GM12878 (cell line): Measurements from ENCODE around the gene CHCT1. TPM values are rescaled to one million over a fixed set of nuclear protein-coding genes. Genes with fewer than 3 reads are reported as not detected.
"Not testable (repeated sequence)": the region's sequence is repeated elsewhere in the genome, so short reads cannot be mapped to it uniquely, and the experiment has no call there.

Experiments used
- ATAC-seq: fragments of 200-7000 bp; cut with Tn5 transposase; 3 replicates; pipeline ENCODE4 v1.9.1; 2020; ENCODE audit warnings: mild to moderate bottlenecking, moderate library complexity
- BruUV-seq: library from RNA; stranded (reverse); fragments of 400-500 nt; replicated peaks from 2 replicates; lab custom pipeline; 2021; lab: Mats Ljungman, UMichigan
- CTCF ChIA-PET: fragments of 300-600 bp; sonication (Branson Sonifier 250); formaldehyde crosslinking; extraction: SDS; loops from one replicate; lab custom pipeline; 2021; ENCODE audit warnings: inconsistent platforms; lab: Yijun Ruan, JAX
- POLR2A ChIA-PET: fragments of 350-600 bp; formaldehyde crosslinking; extraction: SDS; loops from one replicate; lab custom pipeline; 2021; ENCODE audit warnings: inconsistent platforms; lab: Charles Lee
- RAD21 ChIA-PET: fragments of 300-600 bp; sonication (Branson Sonifier 250); formaldehyde crosslinking; loops from one replicate; lab custom pipeline; 2023; ENCODE audit warnings: antibody characterized with exemption; ENCODE audit not compliant: unreplicated experiment; lab: Charles Lee
- SMC1A ChIA-PET: fragments of 300-600 bp; sonication (Branson Sonifier 250); formaldehyde crosslinking; loops from one replicate; lab custom pipeline; 2023; ENCODE audit not compliant: unreplicated experiment, uncharacterized antibody; lab: Charles Lee
- DNase-seq: peaks from one replicate; pipeline ENCODE4 v3.0.0-alpha.2; 2011; ENCODE audit warnings: low read depth, low spot score
- FAIRE-seq: peaks from 3 replicates; lab custom pipeline; 2011; peaks lifted over from hg19 to GRCh38; lab: Jason Lieb, UNC
- H2AFZ ChIP-seq: 2 replicates; pipeline ENCODE4 v1.6.0; 2011; ENCODE audit warnings: low read depth, low read length, control low read depth; ENCODE audit not compliant: control insufficient read depth
- H3K27ac ChIP-seq: 2 replicates; pipeline ENCODE4 v1.5.1; 2011; ENCODE audit warnings: control low read depth; ENCODE audit not compliant: control insufficient read depth, insufficient read depth
- H3K27me3 ChIP-seq, 2 experiments: replicated peaks in 1 of 2; 2 replicates each; pipeline versions ENCODE4 v1.6.0 to v1.6.1; 2011; ENCODE audit warnings: low read length in 1 of 2; ENCODE audit not compliant: control insufficient read depth in 2 of 2, insufficient read depth in 2 of 2
- H3K36me3 ChIP-seq, 2 experiments: 2 replicates each; pipeline ENCODE4 v1.5.1; 2011; ENCODE audit warnings: low read length in 1 of 2; ENCODE audit not compliant: control insufficient read depth in 2 of 2, insufficient read depth in 2 of 2
- H3K4me1 ChIP-seq: 2 replicates; pipeline ENCODE4 v1.6.1; 2011; ENCODE audit warnings: mild to moderate bottlenecking, low read length, moderate library complexity, mixed read lengths; ENCODE audit not compliant: control insufficient read depth, insufficient read depth
- H3K4me2 ChIP-seq: 2 replicates; pipeline ENCODE4 v1.6.0; 2011; ENCODE audit warnings: control low read depth; ENCODE audit not compliant: control insufficient read depth, insufficient read depth
- H3K4me3 ChIP-seq: fragments of 200-600 bp; sonication (generic); 2 replicates; pipeline ENCODE4 v1.5.1; 2016
- H3K79me2 ChIP-seq: 2 replicates; pipeline ENCODE4 v1.6.0; 2011; ENCODE audit warnings: low read length; ENCODE audit not compliant: control insufficient read depth, insufficient read depth
- H3K9ac ChIP-seq: 2 replicates; pipeline ENCODE4 v1.8.0; 2011; ENCODE audit warnings: low read length, control low read depth, mixed read lengths; ENCODE audit not compliant: control insufficient read depth, insufficient read depth
- H3K9me3 ChIP-seq: replicated peaks from 3 replicates; pipeline ENCODE4 v1.5.1; 2011; ENCODE audit warnings: mild to moderate bottlenecking, low read length; ENCODE audit not compliant: control insufficient read depth, insufficient read depth
- H4K20me1 ChIP-seq: 2 replicates; pipeline ENCODE4 v1.6.0; 2011; ENCODE audit not compliant: control insufficient read depth, insufficient read depth
- HCFC1 ChIP-seq: fragments of 150-350 bp; IDR thresholded peaks from 2 replicates; pipeline ENCODE4 v1.6.1; 2014; ENCODE audit warnings: low read length
- HDGF ChIP-seq: fragments of 450-650 bp; IDR thresholded peaks from 2 replicates; pipeline ENCODE4 v1.6.1; 2016; ENCODE audit warnings: antibody characterized with exemption
- IRF4 ChIP-seq: IDR thresholded peaks from 2 replicates; pipeline ENCODE4 v1.6.1; 2011; ENCODE audit warnings: low read depth, low read length
- JUND ChIP-seq: IDR thresholded peaks from 2 replicates; pipeline ENCODE4 v1.6.1; 2012; ENCODE audit warnings: low read depth, mild to moderate bottlenecking, low read length, improper control_type of control experiment, moderate library complexity
- MLLT1 ChIP-seq: fragments of 450-650 bp; IDR thresholded peaks from 2 replicates; pipeline ENCODE4 v1.6.1; 2016; ENCODE audit warnings: mild to moderate bottlenecking
- MTA2 ChIP-seq: fragments of 450-650 bp; IDR thresholded peaks from 2 replicates; pipeline ENCODE4 v1.6.1; 2016; ENCODE audit warnings: low read depth, mild to moderate bottlenecking, moderate library complexity
- MXI1 ChIP-seq: fragments of 150-350 bp; IDR thresholded peaks from 2 replicates; pipeline ENCODE4 v1.6.1; 2011; ENCODE audit warnings: low read depth, mild to moderate bottlenecking, inconsistent platforms, low read length, improper control_type of control experiment
- NBN ChIP-seq: fragments of 450-650 bp; IDR thresholded peaks from 2 replicates; pipeline ENCODE4 v1.6.1; 2016
- PAX5 ChIP-seq: IDR thresholded peaks from 2 replicates; pipeline ENCODE4 v1.6.1; 2011; ENCODE audit warnings: low read depth, low read length, borderline replicate concordance
- PBX3 ChIP-seq: IDR thresholded peaks from 2 replicates; pipeline ENCODE4 v1.6.1; 2011; ENCODE audit warnings: mild to moderate bottlenecking, low read depth, low read length, moderate library complexity; ENCODE audit not compliant: insufficient replicate concordance
- SUPT20H ChIP-seq: IDR thresholded peaks from 2 replicates; pipeline ENCODE4 v1.6.1; 2011; ENCODE audit warnings: low read depth, mild to moderate bottlenecking, low read length, moderate library complexity, borderline replicate concordance; ENCODE audit not compliant: control insufficient read depth
- TBL1XR1 ChIP-seq: IDR thresholded peaks from 2 replicates; pipeline ENCODE4 v1.6.1; 2012; ENCODE audit warnings: low read depth, low read length, improper control_type of control experiment
- ZNF274 ChIP-seq: IDR thresholded peaks from one replicate; pipeline ENCODE4 v1.8.0; 2011; ENCODE audit not compliant: insufficient read length, insufficient read depth
- WGBS: methylation state at CpG from one replicate; pipeline ENCODE4 v1.1.6; 2016; ENCODE audit warnings: low lambda C conversion rate; ENCODE audit not compliant: insufficient replicate concordance, insufficient coverage; ENCODE audit errors: missing lambda C conversion rate; 5-methylcytosine and 5-hydroxymethylcytosine counted together
- in situ Hi-C: fragments of 300-500 bp; cut with MboI; formaldehyde crosslinking; loops from 9 replicates; pipeline ENCODE4 v1.14.3; 2018; ENCODE audit warnings: mixed read lengths
- intact Hi-C: fragments of 100-400 bp; cut with micrococcal nuclease; formaldehyde crosslinking; loops from one replicate; pipeline ENCODE4 v1.14.2; 2022; ENCODE audit not compliant: unreplicated experiment
- polyA plus RNA-seq, 11 experiments: library from polyadenylated mRNA; depleted of rRNA in 4 of 11; unstranded in 6 of 11; stranded (reverse) in 5 of 11; fragments of >200 nt; fragmentation: Nextera tagmentation in 4 of 11; fragmentation: Illumina TruSeq in 1 of 11; extraction: Ambion mirVana in 4 of 11; extraction: Trizol in 1 of 11; gene quantifications; 1 replicate in 1 of 11; 2 replicates in 10 of 11; pipeline versions ENCODE4 v1.2.1 to v1.2.3, GENCODE V29; 2011 to 2016; ENCODE audit warnings: inconsistent platforms in 2 of 11, missing spikeins in 2 of 11, low read depth in 1 of 11
- total RNA-seq, 4 experiments: library from RNA; depleted of rRNA in 3 of 4; stranded (reverse); fragments of >200 nt in 3 of 4; fragmentation: Illumina TruSeq in 1 of 4; extraction: Trizol in 1 of 4; gene quantifications; 2 replicates each; pipeline versions ENCODE4 v1.2.1 to v1.2.3, GENCODE V29; 2013 to 2021

Gene CHCT1
- total and polyA plus RNA-seq, 10 of the 15 experiments (the other 5 are each of a cell fraction or from before 2014, with no cell fraction given), result 0.23 to 0.35 TPM; not detected in 8

- H3K4me3 ChIP-seq, H3K27me3 ChIP-seq, intact Hi-C loops, H2AFZ ChIP-seq, DNase-seq, H3K4me1 ChIP-seq, FAIRE-seq, H3K27ac ChIP-seq, H3K4me2 ChIP-seq, CTCF ChIA-PET, H3K9ac ChIP-seq, in situ Hi-C loops, H3K36me3 ChIP-seq, H4K20me1 ChIP-seq, BruUV-seq, ATAC-seq, H3K9me3 ChIP-seq: not testable (repeated sequence)
- peaks cover 52% of the 10 kb centered on the region for H3K79me2 ChIP-seq
- WGBS, result 94% methylated on average over 7 of the region's 7 CpGs
- ChIA-PET SMC1A (interaction anchor here (1.2 to 4.0 kb wide), 3 partner anchors 12 to 88 kb away, joined by 3 to 32 read pairs (median 5); no protein-coding TSS in a partner anchor), RAD21 (interaction anchor here (4.4 kb wide), 1 partner anchor 13 kb away, joined by 23 read pairs; no protein-coding TSS in a partner anchor), POLR2A (interaction anchor here (0.6 to 1.1 kb wide), 2 partner anchors 81 to 87 kb away, joined by 3 to 4 read pairs; no protein-coding TSS in a partner anchor)
Observed at GRCh38 chr17:60384921-60385320, 37.4 kb upstream of the CHCT1 start.

GRCh38 chr17:60386147-60387058, 35.9 kb upstream of the CHCT1 start:
- ATAC-seq (no peak; the same call in 2 of the 3 replicates), FAIRE-seq (no peak), DNase-seq (no peak)
- H3K4me2 ChIP-seq, result peak overlapping the region; percentile 34
- SMC1A ChIA-PET, result interaction anchor here (0.7 to 4.0 kb wide), 14 partner anchors 12 to 287 kb away, joined by 3 to 32 read pairs (median 4); no protein-coding TSS in a partner anchor
- 76% methylated on average over 4 of the region's 4 CpGs for WGBS
- H3K79me2 ChIP-seq, result peaks cover 67% of the 10 kb centered on the region
- H3K4me3 ChIP-seq, result peak overlapping the region; percentile 40; the same call in 1 of the 2 replicates
- H3K4me1 ChIP-seq, result peaks cover 3% of the 10 kb centered on the region; the same call in 1 of the 2 replicates
- no TSS peak for BruUV-seq
- no peak overlapping the region for H3K9ac ChIP-seq
- no peaks in the 10 kb centered on the region for H3K27me3 ChIP-seq
- H4K20me1 ChIP-seq, result no peaks in the 10 kb centered on the region
- POLR2A ChIA-PET, result interaction anchor here (0.6 to 1.2 kb wide), 4 partner anchors 10 to 141 kb away, joined by 3 to 10 read pairs (median 4); no protein-coding TSS in a partner anchor
- no peak overlapping the region for H2AFZ ChIP-seq
- intact Hi-C loops (no loop called here), in situ Hi-C loops (no loop called here)
- CTCF ChIA-PET, result interaction anchor here (0.6 to 1.3 kb wide), 4 partner anchors 12 to 58 kb away, joined by 3 to 4 read pairs (median 3); no protein-coding TSS in a partner anchor
- H3K27ac ChIP-seq, result no peak overlapping the region; the same call in 1 of the 2 replicates
- RAD21 ChIA-PET, result interaction anchor here (0.5 to 4.4 kb wide), 12 partner anchors 12 to 252 kb away, joined by 3 to 23 read pairs (median 3); no protein-coding TSS in a partner anchor
- peaks cover 0 to 4% of the 10 kb centered on the region in 2 experiments; a peak in 2 of 4 replicates for H3K36me3 ChIP-seq
- H3K9me3 ChIP-seq, result no peaks in the 10 kb centered on the region
- TF ChIP-seq HCFC1 (no peak), IRF4 (no peak), TBL1XR1 (no peak), MXI1 (no peak), SUPT20H (no peak), PBX3 (no peak), JUND (no peak), ZNF274 (no peak), PAX5 (no peak), NBN (no peak), HDGF (no peak), MLLT1 (no peak), MTA2 (no peak)
